Activated CD8-positive, alpha-beta memory T cell treated with anti-CD3 and anti-CD28 coated beads for 48 hours (primary cell): ENCODE measurements around the gene ADAMTS2.

Source experiments
- DNase-seq, 3 experiments: peaks; one replicate each; pipeline ENCODE4 v3.0.0-alpha.2; 2020; ENCODE audit warnings: low read depth in 2 of 3, low spot score in 2 of 3

The ADAMTS2 gene

GRCh38 chr5:179185256-179185940, 159.9 kb downstream of the ADAMTS2 start:
- DNase-seq, result no peak

- DNase-seq, result no peak
These were observed 160.7 kb downstream of the ADAMTS2 start for GRCh38 chr5:179184521-179185050.

- DNase-seq, result no peak
These were observed 161.8 kb downstream of the ADAMTS2 start for GRCh38 chr5:179183481-179183880.

- no peak for DNase-seq
These were observed 162.7 kb downstream of the ADAMTS2 start for GRCh38 chr5:179182601-179183000.

- DNase-seq, result no peak
These were observed 163.3 kb downstream of the ADAMTS2 start for GRCh38 chr5:179181988-179182387.

GRCh38 chr5:179180921-179181645, 164.2 kb downstream of the ADAMTS2 start:
- no peak for DNase-seq

- no peak for DNase-seq
These were observed 165.1 kb downstream of the ADAMTS2 start for GRCh38 chr5:179180061-179180610.

GRCh38 chr5:179177711-179178575, 167.3 kb downstream of the ADAMTS2 start:
- no peak for DNase-seq

- DNase-seq, result no peak
These were observed 168.6 kb downstream of the ADAMTS2 start for GRCh38 chr5:179176571-179177230.

GRCh38 chr5:179176166-179176565, 169.1 kb downstream of the ADAMTS2 start:
- no peak for DNase-seq

- no peak for DNase-seq
These were observed 173.2 kb downstream of the ADAMTS2 start for GRCh38 chr5:179171816-179172745.

- no peak for DNase-seq
These were observed 173.9 kb downstream of the ADAMTS2 start for GRCh38 chr5:179171251-179171815.

- no peak for DNase-seq
These were observed 174.7 kb downstream of the ADAMTS2 start for GRCh38 chr5:179170606-179171005.

GRCh38 chr5:179169836-179170235, 175.4 kb downstream of the ADAMTS2 start:
- DNase-seq, result no peak

- no peak for DNase-seq
These were observed 176.6 kb downstream of the ADAMTS2 start for GRCh38 chr5:179168664-179169063.

- DNase-seq, result no peak
These were observed 177.3 kb downstream of the ADAMTS2 start for GRCh38 chr5:179167871-179168451.

- peak; percentile 44 to 47 (median 45) for DNase-seq
These were observed 178.1 kb downstream of the ADAMTS2 start for GRCh38 chr5:179166886-179167841.
